Endodermal cell (in vitro differentiated cells): Measurements from ENCODE around the gene INTS1. TPM values are rescaled to one million over a fixed set of nuclear protein-coding genes. Genes with fewer than 3 reads are reported as not detected.

Source experiments
- DNase-seq: peaks from one replicate; pipeline ENCODE4 v3.0.0-alpha.2; 2017
- H3K27ac ChIP-seq: 2 replicates; pipeline ENCODE4 v1.5.1; 2013; ENCODE audit warnings: mild to moderate bottlenecking, low read depth, low read length, moderate library complexity
- H3K27me3 ChIP-seq: 2 replicates; pipeline ENCODE4 v1.6.1; 2013; ENCODE audit warnings: mild to moderate bottlenecking, low read length, moderate library complexity; ENCODE audit not compliant: insufficient read depth, control insufficient read depth, poor library complexity, severe bottlenecking
- H3K36me3 ChIP-seq: 2 replicates; pipeline ENCODE4 v1.7.0; 2013; ENCODE audit warnings: mild to moderate bottlenecking, low read length, moderate library complexity; ENCODE audit not compliant: control insufficient read depth, insufficient read depth
- H3K4me1 ChIP-seq: one replicate; pipeline ENCODE4 v1.7.0; 2013; ENCODE audit warnings: low read length; ENCODE audit not compliant: control insufficient read depth, insufficient read depth
- H3K4me3 ChIP-seq: 2 replicates; pipeline ENCODE4 v1.5.1; 2013; ENCODE audit warnings: mild to moderate bottlenecking, low read length, moderate library complexity
- H3K9ac ChIP-seq: 2 replicates; pipeline ENCODE4 v1.6.1; 2013; ENCODE audit warnings: mild to moderate bottlenecking, low read length, moderate library complexity; ENCODE audit not compliant: poor library complexity, severe bottlenecking; ENCODE audit errors: extremely low read depth
- H3K9me3 ChIP-seq: 2 replicates; pipeline ENCODE4 v1.6.1; 2013; ENCODE audit warnings: mild to moderate bottlenecking, low read length, moderate library complexity; ENCODE audit not compliant: control insufficient read depth
- H3K27ac Mint-ChIP-seq: 2 replicates; pipeline ENCODE4 v1.8.0; 2020; ENCODE audit warnings: mixed read lengths
- H3K27me3 Mint-ChIP-seq: 2 replicates; pipeline ENCODE4 v1.8.0; 2021; ENCODE audit warnings: mild to moderate bottlenecking, mixed read lengths; ENCODE audit not compliant: insufficient read depth
- H3K36me3 Mint-ChIP-seq: 2 replicates; pipeline ENCODE4 v1.8.0; 2020; ENCODE audit warnings: low read depth, mixed read lengths
- H3K4me1 Mint-ChIP-seq: 2 replicates; pipeline ENCODE4 v1.8.0; 2020; ENCODE audit warnings: mixed read lengths
- H3K4me3 Mint-ChIP-seq: 2 replicates; pipeline ENCODE4 v1.8.0; 2020; ENCODE audit warnings: mild to moderate bottlenecking, moderate library complexity, mixed read lengths
- H3K9me3 Mint-ChIP-seq: 2 replicates; pipeline ENCODE4 v1.8.0; 2020; ENCODE audit warnings: mild to moderate bottlenecking, mixed read lengths
- WGBS, 2 experiments: methylation state at CpG; one replicate each; pipeline versions ENCODE4 v1.1.5 to v1.1.7; 2013; ENCODE audit warnings: missing lambda C conversion rate in 2 of 2, mixed read lengths in 1 of 2; ENCODE audit not compliant: insufficient coverage in 1 of 2, insufficient read length in 1 of 2; 5-methylcytosine and 5-hydroxymethylcytosine counted together
- total RNA-seq, 2 donors: library from RNA; stranded (reverse); fragmentation: NEBNext Ultra II Directional in 1 of 2; extraction: Animal tissue kit (Norgen Biotek cat#: 25700) in 1 of 2; gene quantifications; 2 replicates in 1 of 2; 3 replicates in 1 of 2; pipeline ENCODE4 v1.2.1, GENCODE V29; 2021
- TF ChIP-seq, protein P1 (sequence below): fragments of 200-600 bp; sonication (generic); conservative IDR thresholded peaks from 2 replicates; pipeline ENCODE4 v1.5.0; 2021; ENCODE audit warnings: antibody characterized with exemption, mild to moderate bottlenecking

INTS1 gene
- total RNA-seq, 2 donors from 2014 or later, result 145 to 178 TPM

DNA sequence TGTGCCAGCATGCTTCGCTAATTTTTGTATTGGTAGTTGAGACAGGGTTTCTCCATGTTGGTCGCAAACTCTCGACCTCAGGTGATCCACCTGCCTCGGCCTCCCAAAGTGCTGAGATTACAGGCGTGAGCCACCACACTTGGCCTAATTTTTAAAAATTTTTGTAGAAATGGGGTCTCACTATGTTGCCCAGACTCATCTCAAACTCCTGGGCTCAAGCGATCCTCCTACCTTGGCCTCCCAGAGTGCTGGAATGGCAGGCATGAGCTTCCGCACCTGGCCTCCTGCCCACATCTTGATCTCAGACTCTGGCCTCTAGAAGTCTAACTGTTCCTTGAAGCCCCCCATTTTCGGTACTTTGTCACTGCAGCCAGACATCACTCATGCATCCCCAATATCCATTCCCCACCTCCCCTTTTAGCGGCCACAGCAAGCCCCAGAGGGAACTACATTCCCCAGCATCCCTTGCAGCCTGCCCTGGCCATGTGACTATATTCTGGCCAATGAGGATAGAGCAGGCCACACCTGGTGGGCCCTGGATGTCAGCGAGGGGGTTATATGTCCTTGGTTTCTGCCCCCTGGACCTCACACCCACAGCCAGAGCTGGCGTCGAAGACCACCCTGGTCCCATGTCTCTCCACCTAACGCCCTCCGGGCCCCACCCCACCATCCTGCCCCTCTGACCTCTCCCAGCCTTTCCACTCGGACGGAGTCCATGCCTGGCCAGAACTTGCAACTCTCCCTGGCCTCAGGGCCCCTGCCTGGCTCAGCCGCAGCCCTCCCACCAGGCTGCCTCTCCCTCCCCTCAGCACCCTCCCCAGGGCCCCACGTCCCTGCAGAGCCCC, 78.7 kb downstream of the INTS1 start:
- no peak overlapping the region for H3K9ac ChIP-seq
- no peaks in the 10 kb centered on the region for H3K27me3 ChIP-seq
- no peaks in the 10 kb centered on the region for H3K4me1 ChIP-seq
- no peak overlapping the region for H3K27ac ChIP-seq
- Mint-ChIP-seq H3K27me3 (no peaks in the 10 kb centered on the region), H3K9me3 (no peaks in the 10 kb centered on the region), H3K4me3 (no peak overlapping the region), H3K4me1 (no peaks in the 10 kb centered on the region), H3K36me3 (no peaks in the 10 kb centered on the region), H3K27ac (no peak overlapping the region)
- no peak overlapping the region for H3K4me3 ChIP-seq
- H3K9me3 ChIP-seq, result no peaks in the 10 kb centered on the region
- 85 to 89% methylated on average over 11 to 18 of the region's 18 CpGs for WGBS, 2 experiments
- no peaks in the 10 kb centered on the region for H3K36me3 ChIP-seq
- peak; percentile 80 for DNase-seq
- TF ChIP-seq, protein P1, sequence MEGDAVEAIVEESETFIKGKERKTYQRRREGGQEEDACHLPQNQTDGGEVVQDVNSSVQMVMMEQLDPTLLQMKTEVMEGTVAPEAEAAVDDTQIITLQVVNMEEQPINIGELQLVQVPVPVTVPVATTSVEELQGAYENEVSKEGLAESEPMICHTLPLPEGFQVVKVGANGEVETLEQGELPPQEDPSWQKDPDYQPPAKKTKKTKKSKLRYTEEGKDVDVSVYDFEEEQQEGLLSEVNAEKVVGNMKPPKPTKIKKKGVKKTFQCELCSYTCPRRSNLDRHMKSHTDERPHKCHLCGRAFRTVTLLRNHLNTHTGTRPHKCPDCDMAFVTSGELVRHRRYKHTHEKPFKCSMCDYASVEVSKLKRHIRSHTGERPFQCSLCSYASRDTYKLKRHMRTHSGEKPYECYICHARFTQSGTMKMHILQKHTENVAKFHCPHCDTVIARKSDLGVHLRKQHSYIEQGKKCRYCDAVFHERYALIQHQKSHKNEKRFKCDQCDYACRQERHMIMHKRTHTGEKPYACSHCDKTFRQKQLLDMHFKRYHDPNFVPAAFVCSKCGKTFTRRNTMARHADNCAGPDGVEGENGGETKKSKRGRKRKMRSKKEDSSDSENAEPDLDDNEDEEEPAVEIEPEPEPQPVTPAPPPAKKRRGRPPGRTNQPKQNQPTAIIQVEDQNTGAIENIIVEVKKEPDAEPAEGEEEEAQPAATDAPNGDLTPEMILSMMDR, result no peak

GRCh38 chr7:1424041-1424440, 80.1 kb downstream of the INTS1 start:
- Histone ChIP-seq H3K27ac (no peak overlapping the region), H3K36me3 (no peaks in the 10 kb centered on the region), H3K27me3 (no peaks in the 10 kb centered on the region), H3K9ac (no peak overlapping the region), H3K4me1 (no peaks in the 10 kb centered on the region), H3K9me3 (no peaks in the 10 kb centered on the region), H3K4me3 (no peak overlapping the region)
- Mint-ChIP-seq H3K27me3 (no peaks in the 10 kb centered on the region), H3K4me3 (no peak overlapping the region), H3K9me3 (no peaks in the 10 kb centered on the region), H3K4me1 (no peaks in the 10 kb centered on the region), H3K36me3 (no peaks in the 10 kb centered on the region), H3K27ac (no peak overlapping the region)
- WGBS, 2 experiments, result 87 to 92% methylated on average over 12 of the region's 12 CpGs
- TF ChIP-seq, protein P1, result no peak
- DNase-seq, result no peak

GRCh38 chr7:1423264-1423811, 80.9 kb downstream of the INTS1 start:
- Mint-ChIP-seq H3K9me3 (no peaks in the 10 kb centered on the region), H3K4me1 (no peaks in the 10 kb centered on the region), H3K27me3 (peaks cover 1% of the 10 kb centered on the region), H3K36me3 (no peaks in the 10 kb centered on the region), H3K4me3 (no peak overlapping the region), H3K27ac (no peak overlapping the region)
- TF ChIP-seq, protein P1, result no peak
- H3K36me3 ChIP-seq, result no peaks in the 10 kb centered on the region
- H3K9me3 ChIP-seq, result no peaks in the 10 kb centered on the region
- H3K9ac ChIP-seq, result no peak overlapping the region
- H3K4me1 ChIP-seq, result no peaks in the 10 kb centered on the region
- H3K27ac ChIP-seq, result no peak overlapping the region
- DNase-seq, result no peak
- H3K27me3 ChIP-seq, result no peaks in the 10 kb centered on the region
- H3K4me3 ChIP-seq, result no peak overlapping the region
- WGBS, 2 experiments, result 81 to 84% methylated on average over 5 of the region's 5 CpGs
